WI38 (cell line): ENCODE results near the gene RNPEPL1.

ENCODE experiments used
- H3K4me3 ChIP-seq: 2 replicates; pipeline ENCODE4 v1.5.1; 2011; ENCODE audit warnings: low read depth, mild to moderate bottlenecking, control low read depth, low read length
- CTCF ChIP-seq: IDR thresholded peaks from 2 replicates; pipeline ENCODE4 v1.5.1; 2012; ENCODE audit warnings: low read depth, mild to moderate bottlenecking, control low read depth, low read length

RNPEPL1 gene

GRCh38 chr2:240622531-240623235, 54.4 kb downstream of the RNPEPL1 start:
- no peak overlapping the region for H3K4me3 ChIP-seq
- no peak for TF ChIP-seq CTCF

DNA sequence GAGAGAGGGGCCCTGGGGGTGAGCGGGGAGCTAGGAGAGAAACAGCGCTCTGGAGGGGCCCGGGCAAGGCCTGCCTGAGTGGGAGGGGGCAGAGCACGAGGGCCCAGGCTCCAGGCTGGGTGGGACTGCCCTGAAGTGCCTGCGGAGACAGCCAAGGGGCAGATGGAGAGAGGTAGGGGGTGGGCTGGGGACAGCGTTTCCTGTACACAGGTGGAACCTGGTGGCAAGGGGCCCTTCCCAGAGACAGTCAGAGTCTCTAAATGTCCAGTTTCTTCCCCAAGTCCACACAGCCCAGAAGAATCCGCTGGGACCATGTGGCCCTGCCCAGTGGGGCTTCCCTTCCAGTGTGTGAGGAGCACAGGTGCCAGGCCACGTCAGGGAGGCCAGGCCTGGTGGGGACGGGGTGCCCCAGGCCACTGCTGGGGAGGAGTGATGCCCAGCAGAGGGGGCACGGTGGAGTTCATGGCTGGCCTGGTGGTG, 55.3 kb downstream of the RNPEPL1 start:
- TF ChIP-seq CTCF = no peak
- no peak overlapping the region for H3K4me3 ChIP-seq

DNA sequence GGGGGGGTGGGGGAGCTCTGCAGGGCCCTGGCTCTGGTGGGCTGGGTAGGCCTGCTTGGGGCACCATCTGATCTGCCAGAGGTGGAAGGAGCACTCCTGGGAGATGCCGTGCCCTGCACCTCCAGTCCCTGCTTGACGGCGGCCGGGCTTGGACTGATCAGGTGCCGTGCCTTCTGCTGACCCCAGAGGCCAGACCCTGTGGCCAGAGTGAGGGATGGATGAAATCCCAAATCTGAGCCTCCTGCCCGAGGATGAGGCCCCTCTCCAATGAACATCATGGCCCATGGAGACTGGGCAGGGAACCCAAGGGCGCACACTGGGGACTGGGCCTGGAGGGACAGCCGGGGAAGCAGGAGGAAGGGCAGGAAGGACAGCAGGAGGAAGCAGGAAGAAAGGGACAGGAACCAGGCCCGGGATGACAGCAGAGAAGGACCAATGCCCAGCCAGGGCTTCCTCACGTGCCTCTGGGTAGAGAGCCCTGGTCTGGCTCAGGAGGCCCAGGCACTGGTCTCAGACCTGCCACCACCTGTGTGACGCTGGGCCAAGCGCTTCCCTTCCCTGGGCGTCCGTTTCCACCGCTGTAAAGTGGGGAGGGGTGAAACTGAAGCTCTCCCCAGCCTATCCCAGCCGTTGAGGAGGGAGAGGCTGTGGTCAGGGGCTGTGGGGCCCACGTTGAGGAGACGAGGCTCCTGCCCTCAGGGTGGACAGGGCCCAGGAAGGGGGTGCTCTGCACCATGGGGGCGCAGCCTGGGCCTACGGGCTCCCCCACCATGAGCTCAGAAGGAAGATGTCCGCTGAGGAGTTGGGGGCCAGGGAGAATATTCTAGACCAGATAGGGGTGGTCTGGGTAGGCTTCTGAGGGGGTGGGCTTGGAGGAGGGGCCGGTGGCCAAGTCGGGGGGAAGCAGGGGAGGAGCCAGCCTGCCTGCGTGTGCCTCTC, 56.0 kb downstream of the RNPEPL1 start:
- TF ChIP-seq CTCF = no peak
- no peak overlapping the region for H3K4me3 ChIP-seq

DNA sequence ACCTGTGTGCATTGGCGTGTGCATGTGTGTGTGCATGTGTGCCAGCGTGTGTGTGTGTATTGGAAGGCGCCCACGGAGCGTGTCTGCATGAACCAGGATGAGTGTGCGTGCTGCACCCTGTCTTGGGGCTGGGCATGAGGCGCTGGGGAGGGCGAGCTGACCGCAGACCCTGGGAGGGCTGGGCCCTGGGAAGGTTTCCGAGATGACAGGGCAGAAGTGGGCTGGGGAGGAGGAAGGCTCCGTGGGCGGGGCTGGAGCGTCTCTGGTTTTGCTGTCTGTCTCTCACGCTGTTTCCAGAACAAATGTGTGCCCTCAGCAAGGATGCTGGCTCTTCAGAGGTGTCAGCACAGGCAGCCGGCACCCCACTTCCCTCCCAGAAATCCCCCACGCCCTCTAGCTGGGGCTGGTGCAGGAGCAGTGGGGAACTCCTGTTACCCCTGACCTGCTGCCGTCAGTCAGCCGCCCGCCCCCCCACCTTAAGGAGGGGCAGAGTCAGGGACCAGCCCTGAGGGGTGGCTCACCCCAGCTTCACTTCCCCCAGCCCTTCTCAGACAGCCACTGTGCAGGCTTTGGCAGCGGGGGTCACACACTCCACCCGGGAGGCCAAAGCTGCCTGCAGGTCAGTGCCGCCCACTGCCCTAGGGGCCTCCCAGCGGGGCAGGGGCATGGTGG, 56.8 kb downstream of the RNPEPL1 start, which contains the start of gene GPR35:
GPR35 (plus strand) TSS at position 531 of the 672 bp plus-strand sequence. CDS start 4,473 bp downstream, outside the sequence.
- no peak for TF ChIP-seq CTCF
- H3K4me3 ChIP-seq = no peak within 1 kb of the TSS

DNA sequence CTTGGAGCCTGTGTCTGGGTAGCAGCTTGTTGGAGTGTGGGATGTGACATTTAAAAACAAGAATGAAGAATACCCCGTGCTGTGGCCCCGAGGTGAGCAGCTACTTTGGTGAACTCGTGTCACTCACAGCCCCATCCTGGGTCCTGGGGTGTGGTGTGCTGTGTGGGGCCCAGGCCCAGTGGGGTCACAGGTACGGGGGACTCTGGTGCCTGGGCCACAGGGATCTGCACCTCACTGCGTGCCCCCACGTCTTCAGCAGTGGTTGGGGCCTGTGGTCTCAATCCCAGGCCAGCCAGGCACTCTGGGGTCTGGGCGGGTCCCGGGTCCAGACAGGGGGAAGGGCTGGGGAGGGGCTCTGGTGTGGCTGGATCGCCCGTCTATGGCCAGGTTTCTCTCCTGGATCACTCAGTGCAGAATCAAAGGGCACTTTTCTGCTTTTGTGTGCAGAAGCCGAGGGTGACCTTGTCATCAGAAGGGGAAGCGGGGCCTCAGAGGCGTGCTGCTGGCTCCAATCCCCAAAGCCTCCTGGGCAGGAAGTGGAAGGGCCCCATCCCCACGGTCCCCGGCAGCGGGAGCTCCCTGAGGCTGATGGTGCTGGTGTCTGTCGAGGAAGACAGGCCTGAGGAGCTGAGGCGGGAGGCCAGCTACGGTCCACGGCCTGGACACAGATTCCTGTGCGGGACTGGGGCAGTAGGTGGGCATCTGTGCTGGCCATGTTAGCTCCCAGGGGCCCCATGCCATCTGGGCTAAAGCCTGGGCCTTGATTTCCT, 58.4 kb downstream of the RNPEPL1 start:
- H3K4me3 ChIP-seq = no peak overlapping the region
- no peak for TF ChIP-seq CTCF

DNA sequence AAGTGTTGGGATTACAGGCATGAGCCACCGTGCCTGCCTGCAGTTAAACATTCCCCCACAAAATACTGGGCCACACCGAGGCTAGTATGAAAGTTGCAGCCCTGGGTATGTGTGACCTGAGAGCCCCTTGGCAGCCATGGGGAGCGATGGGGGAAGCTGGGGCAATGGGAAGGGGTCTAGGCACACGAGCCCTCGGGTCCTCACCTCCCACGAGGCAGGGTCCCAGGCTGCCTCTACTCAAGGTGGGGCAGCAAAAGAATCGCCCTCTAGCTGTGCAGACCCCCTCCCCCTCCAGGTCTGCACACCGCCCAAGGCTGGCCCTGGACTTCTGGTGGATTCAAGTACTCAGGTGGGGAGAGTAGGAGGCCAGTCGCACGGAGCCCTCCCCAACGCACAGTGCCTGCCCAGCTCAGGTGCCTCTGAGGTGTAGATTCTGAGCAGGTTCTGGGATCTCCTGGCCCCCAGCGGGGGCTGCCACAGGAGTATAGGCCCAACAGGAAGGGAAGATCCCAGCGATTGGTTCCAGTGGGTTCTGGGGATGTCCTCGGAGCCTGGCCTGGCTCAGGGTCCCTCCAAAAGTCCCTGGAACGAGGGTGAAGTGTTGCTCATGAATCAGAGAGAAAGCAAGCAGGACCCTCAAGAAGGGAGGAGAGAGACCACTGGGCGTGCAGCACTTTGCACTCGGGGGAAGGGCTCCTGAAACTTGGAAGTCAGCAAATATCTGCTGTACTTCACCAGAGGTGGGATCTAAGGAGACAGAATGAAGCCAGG, 59.6 kb downstream of the RNPEPL1 start:
- TF ChIP-seq CTCF = no peak
- no peak overlapping the region for H3K4me3 ChIP-seq
